Measurements from ENCODE around the gene WBP4.

GRCh38 chr13:41107584-41108014, 46.3 kb downstream of the WBP4 start:
- no peak for TF ChIP-seq CTCF (conservative IDR thresholded peaks at IDR 0.05; ENCODE audit: low read length)
- TF ChIP-seq EZH2phosphoT487 (IDR thresholded peaks at IDR 0.05; ENCODE audit: borderline replicate concordance), result no peak

Measured in Loucy (cell line).